NCI-H1417 (cell line): ENCODE results near the gene BAIAP2L2.
"Not testable (repeated sequence)": the region's sequence is repeated elsewhere in the genome, so short reads cannot be mapped to it uniquely, and the experiment has no call there.

ENCODE experiments used
- DNase-seq, 3 experiments: peaks; one replicate each; lab custom pipeline; 2025; lab: John Stamatoyannopoulos, UW

The BAIAP2L2 gene

GRCh38 chr22:38126928-38127668 is 16.6 kb upstream of the BAIAP2L2 start:
- DNase-seq, result no peak

GRCh38 chr22:38125751-38126201 is 15.3 kb upstream of the BAIAP2L2 start:
- no peak for DNase-seq

GRCh38 chr22:38125038-38125610 is 14.6 kb upstream of the BAIAP2L2 start:
- DNase-seq, result no peak

GRCh38 chr22:38124236-38124974 is 13.9 kb upstream of the BAIAP2L2 start:
- peak in 1 of 3 experiments; percentile 5 for DNase-seq

- no peak for DNase-seq
These were observed 12.1 kb upstream of the BAIAP2L2 start for GRCh38 chr22:38122616-38123015.

GRCh38 chr22:38120359-38121110 is 10.1 kb upstream of the BAIAP2L2 start:
- no peak for DNase-seq

- DNase-seq, result not testable (repeated sequence)
These were observed 8.3 kb upstream of the BAIAP2L2 start for GRCh38 chr22:38118747-38119146.

- no peak for DNase-seq
These were observed 7.7 kb upstream of the BAIAP2L2 start for GRCh38 chr22:38118182-38118581.

- DNase-seq, result not testable (repeated sequence)
These were observed 7.1 kb upstream of the BAIAP2L2 start for GRCh38 chr22:38117556-38117955.

GRCh38 chr22:38115423-38116205 is 5.1 kb upstream of the BAIAP2L2 start:
- no peak for DNase-seq

- peak; percentile 5 to 53 (median 38) for DNase-seq
These were observed 4.3 kb upstream of the BAIAP2L2 start for GRCh38 chr22:38114484-38115398.

- no peak for DNase-seq
These were observed 1.9 kb upstream of the BAIAP2L2 start for GRCh38 chr22:38112381-38112780.

GRCh38 chr22:38111925-38112355 is 1.5 kb upstream of the BAIAP2L2 start:
- DNase-seq, result no peak

GRCh38 chr22:38110863-38111852 is 674 bp upstream of the BAIAP2L2 start:
- DNase-seq, result no peak

- DNase-seq, result peak in 2 of 3 experiments; percentile 34 to 38
These were observed 998 bp downstream of the BAIAP2L2 start for GRCh38 chr22:38109371-38110001.

GRCh38 chr22:38108561-38109319 is 1.7 kb downstream of the BAIAP2L2 start:
- DNase-seq, result no peak

- no peak for DNase-seq
These were observed 2.6 kb downstream of the BAIAP2L2 start for GRCh38 chr22:38107692-38108515.
